Measurements from ENCODE around the gene MRE11.

DNA sequence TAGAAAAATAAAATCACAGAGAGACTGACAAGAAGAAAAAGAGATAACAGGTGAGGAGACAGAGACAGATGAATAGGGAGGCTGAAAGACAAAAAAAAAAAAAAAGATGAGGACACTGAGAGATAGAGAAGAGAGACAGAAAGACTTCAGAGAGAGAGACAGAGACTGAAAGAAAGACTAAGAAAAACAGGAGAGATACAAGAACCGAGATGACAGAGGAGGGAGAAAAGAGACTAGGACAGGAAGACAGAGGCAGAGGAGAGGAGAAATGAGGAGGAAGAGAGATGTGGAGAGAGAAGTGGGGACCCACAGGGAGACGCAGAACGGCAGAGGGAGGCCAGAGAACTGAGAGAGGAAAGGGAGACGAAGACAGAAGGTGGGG lies 93.2 kb downstream of the MRE11 start:
- TF ChIP-seq, protein P1, sequence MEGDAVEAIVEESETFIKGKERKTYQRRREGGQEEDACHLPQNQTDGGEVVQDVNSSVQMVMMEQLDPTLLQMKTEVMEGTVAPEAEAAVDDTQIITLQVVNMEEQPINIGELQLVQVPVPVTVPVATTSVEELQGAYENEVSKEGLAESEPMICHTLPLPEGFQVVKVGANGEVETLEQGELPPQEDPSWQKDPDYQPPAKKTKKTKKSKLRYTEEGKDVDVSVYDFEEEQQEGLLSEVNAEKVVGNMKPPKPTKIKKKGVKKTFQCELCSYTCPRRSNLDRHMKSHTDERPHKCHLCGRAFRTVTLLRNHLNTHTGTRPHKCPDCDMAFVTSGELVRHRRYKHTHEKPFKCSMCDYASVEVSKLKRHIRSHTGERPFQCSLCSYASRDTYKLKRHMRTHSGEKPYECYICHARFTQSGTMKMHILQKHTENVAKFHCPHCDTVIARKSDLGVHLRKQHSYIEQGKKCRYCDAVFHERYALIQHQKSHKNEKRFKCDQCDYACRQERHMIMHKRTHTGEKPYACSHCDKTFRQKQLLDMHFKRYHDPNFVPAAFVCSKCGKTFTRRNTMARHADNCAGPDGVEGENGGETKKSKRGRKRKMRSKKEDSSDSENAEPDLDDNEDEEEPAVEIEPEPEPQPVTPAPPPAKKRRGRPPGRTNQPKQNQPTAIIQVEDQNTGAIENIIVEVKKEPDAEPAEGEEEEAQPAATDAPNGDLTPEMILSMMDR (tag by site-specific recombination; IDR thresholded peaks at IDR 0.05): no peak
- TF ChIP-seq ZNF433 (tag by site-specific recombination; IDR thresholded peaks at IDR 0.05; ENCODE audit: low read depth) (no peak), ZBTB7A (tag by site-specific recombination; IDR thresholded peaks at IDR 0.05; ENCODE audit: low read depth) (no peak), ZIC2 (tag by site-specific recombination; IDR thresholded peaks at IDR 0.05) (no peak), ZNF2 (tag by site-specific recombination; IDR thresholded peaks at IDR 0.05) (no peak), MZF1 (tag by site-specific recombination; IDR thresholded peaks at IDR 0.05; ENCODE audit: borderline replicate concordance) (no peak), SP3 (tag by site-specific recombination; IDR thresholded peaks at IDR 0.05) (no peak)
- TF ChIP-seq, protein P2, sequence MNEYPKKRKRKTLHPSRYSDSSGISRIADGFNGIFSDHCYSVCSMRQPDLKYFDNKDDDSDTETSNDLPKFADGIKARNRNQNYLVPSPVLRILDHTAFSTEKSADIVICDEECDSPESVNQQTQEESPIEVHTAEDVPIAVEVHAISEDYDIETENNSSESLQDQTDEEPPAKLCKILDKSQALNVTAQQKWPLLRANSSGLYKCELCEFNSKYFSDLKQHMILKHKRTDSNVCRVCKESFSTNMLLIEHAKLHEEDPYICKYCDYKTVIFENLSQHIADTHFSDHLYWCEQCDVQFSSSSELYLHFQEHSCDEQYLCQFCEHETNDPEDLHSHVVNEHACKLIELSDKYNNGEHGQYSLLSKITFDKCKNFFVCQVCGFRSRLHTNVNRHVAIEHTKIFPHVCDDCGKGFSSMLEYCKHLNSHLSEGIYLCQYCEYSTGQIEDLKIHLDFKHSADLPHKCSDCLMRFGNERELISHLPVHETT (tag by site-specific recombination; IDR thresholded peaks at IDR 0.05): no peak
- TF ChIP-seq, protein P3, sequence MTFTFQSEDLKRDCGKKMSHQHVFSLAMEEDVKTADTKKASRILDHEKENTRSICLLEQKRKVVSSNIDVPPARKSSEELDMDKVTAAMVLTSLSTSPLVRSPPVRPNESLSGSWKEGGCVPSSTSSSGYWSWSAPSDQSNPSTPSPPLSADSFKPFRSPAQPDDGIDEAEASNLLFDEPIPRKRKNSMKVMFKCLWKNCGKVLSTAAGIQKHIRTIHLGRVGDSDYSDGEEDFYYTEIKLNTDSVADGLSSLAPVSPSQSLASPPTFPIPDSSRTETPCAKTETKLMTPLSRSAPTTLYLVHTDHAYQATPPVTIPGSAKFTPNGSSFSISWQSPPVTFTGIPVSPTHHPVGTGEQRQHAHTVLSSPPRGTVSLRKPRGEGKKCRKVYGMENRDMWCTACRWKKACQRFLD (tag by site-specific recombination; IDR thresholded peaks at IDR 0.05): no peak
- TF ChIP-seq, protein P4, sequence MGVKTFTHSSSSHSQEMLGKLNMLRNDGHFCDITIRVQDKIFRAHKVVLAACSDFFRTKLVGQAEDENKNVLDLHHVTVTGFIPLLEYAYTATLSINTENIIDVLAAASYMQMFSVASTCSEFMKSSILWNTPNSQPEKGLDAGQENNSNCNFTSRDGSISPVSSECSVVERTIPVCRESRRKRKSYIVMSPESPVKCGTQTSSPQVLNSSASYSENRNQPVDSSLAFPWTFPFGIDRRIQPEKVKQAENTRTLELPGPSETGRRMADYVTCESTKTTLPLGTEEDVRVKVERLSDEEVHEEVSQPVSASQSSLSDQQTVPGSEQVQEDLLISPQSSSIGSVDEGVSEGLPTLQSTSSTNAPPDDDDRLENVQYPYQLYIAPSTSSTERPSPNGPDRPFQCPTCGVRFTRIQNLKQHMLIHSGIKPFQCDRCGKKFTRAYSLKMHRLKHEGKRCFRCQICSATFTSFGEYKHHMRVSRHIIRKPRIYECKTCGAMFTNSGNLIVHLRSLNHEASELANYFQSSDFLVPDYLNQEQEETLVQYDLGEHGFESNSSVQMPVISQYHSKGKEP (tag by site-specific recombination; IDR thresholded peaks at IDR 0.05): no peak
- TF ChIP-seq, protein P5, sequence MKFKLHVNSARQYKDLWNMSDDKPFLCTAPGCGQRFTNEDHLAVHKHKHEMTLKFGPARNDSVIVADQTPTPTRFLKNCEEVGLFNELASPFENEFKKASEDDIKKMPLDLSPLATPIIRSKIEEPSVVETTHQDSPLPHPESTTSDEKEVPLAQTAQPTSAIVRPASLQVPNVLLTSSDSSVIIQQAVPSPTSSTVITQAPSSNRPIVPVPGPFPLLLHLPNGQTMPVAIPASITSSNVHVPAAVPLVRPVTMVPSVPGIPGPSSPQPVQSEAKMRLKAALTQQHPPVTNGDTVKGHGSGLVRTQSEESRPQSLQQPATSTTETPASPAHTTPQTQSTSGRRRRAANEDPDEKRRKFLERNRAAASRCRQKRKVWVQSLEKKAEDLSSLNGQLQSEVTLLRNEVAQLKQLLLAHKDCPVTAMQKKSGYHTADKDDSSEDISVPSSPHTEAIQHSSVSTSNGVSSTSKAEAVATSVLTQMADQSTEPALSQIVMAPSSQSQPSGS (tag by site-specific recombination; IDR thresholded peaks at IDR 0.05; ENCODE audit: low read depth): no peak
